CD4-positive, alpha-beta T cell treated with Interleukin-15 for 1 hour (primary cell): ENCODE data around the gene IGDCC3.
"Not testable (repeated sequence)": the region's sequence is repeated elsewhere in the genome, so short reads cannot be mapped to it uniquely, and the experiment has no call there.

Experiments used
- DNase-seq: peaks from one replicate; pipeline ENCODE4 v3.0.0-alpha.2; 2020

IGDCC3 gene

GRCh38 chr15:65368302-65369211 lies 9.2 kb downstream of the IGDCC3 start:
- DNase-seq = no peak

GRCh38 chr15:65366122-65366892 lies 11.5 kb downstream of the IGDCC3 start:
- DNase-seq = no peak

- DNase-seq = no peak
These were observed 12.6 kb downstream of the IGDCC3 start for GRCh38 chr15:65365229-65365628.

GRCh38 chr15:65363766-65364165 lies 14.0 kb downstream of the IGDCC3 start:
- DNase-seq = no peak

- DNase-seq = no peak
These were observed 14.5 kb downstream of the IGDCC3 start for GRCh38 chr15:65363306-65363705.

- DNase-seq = no peak
These were observed 15.3 kb downstream of the IGDCC3 start for GRCh38 chr15:65362491-65362890.

GRCh38 chr15:65361708-65362459 lies 15.9 kb downstream of the IGDCC3 start:
- DNase-seq = no peak

GRCh38 chr15:65360506-65360905 lies 17.3 kb downstream of the IGDCC3 start:
- no peak for DNase-seq

- DNase-seq = no peak
These were observed 21.8 kb downstream of the IGDCC3 start for GRCh38 chr15:65355988-65356353.

- DNase-seq = no peak
These were observed 22.4 kb downstream of the IGDCC3 start for GRCh38 chr15:65355173-65355987.

GRCh38 chr15:65354835-65355172 lies 23.0 kb downstream of the IGDCC3 start:
- DNase-seq = no peak

GRCh38 chr15:65351972-65352371 lies 25.8 kb downstream of the IGDCC3 start:
- DNase-seq = not testable (repeated sequence)

- no peak for DNase-seq
These were observed 28.5 kb downstream of the IGDCC3 start for GRCh38 chr15:65349338-65349737.

GRCh38 chr15:65347756-65348155 lies 30.0 kb downstream of the IGDCC3 start:
- not testable (repeated sequence) for DNase-seq

GRCh38 chr15:65346856-65347598 lies 30.8 kb downstream of the IGDCC3 start:
- DNase-seq = no peak

- DNase-seq = no peak
These were observed 32.9 kb downstream of the IGDCC3 start for GRCh38 chr15:65344914-65345275.

GRCh38 chr15:65344214-65344913 lies 33.4 kb downstream of the IGDCC3 start:
- no peak for DNase-seq

GRCh38 chr15:65343374-65343981 lies 34.3 kb downstream of the IGDCC3 start:
- DNase-seq = no peak

GRCh38 chr15:65342493-65342892 lies 35.3 kb downstream of the IGDCC3 start:
- DNase-seq = no peak

- no peak for DNase-seq
These were observed 37.9 kb downstream of the IGDCC3 start for GRCh38 chr15:65339920-65340319.

- no peak for DNase-seq
These were observed 38.4 kb downstream of the IGDCC3 start for GRCh38 chr15:65339416-65339815.
